Activated CD8-positive, alpha-beta memory T cell treated with anti-CD3 and anti-CD28 coated beads, Interleukin-2, amount 10 ng/mL, durations not matched to agents 7 days and 5 days (primary cell): ENCODE results near the gene CSTB. TPM values are rescaled to one million over a fixed set of nuclear protein-coding genes. Genes with fewer than 3 reads are reported as not detected.

Source experiments
- ATAC-seq: fragments of 150-1000 bp; cut with Tn5 transposase; one replicate; pipeline ENCODE4 v1.10.0; 2021; ENCODE audit warnings: moderate library complexity
- CTCF ChIA-PET: fragments of 350-600 bp; sonication (Branson Sonifier 250); formaldehyde crosslinking; loops from one replicate; lab custom pipeline; 2021; ENCODE audit warnings: antibody characterized with exemption; lab: Charles Lee
- DNase-seq: peaks from one replicate; pipeline ENCODE4 v3.0.0-alpha.2; 2020
- H3K27ac Mint-ChIP-seq: one replicate; pipeline ENCODE4 v1.8.0; 2021; ENCODE audit warnings: mild to moderate bottlenecking, mixed read lengths
- H3K27me3 Mint-ChIP-seq: one replicate; pipeline ENCODE4 v1.8.0; 2021; ENCODE audit warnings: mixed read lengths
- H3K36me3 Mint-ChIP-seq: one replicate; pipeline ENCODE4 v1.8.0; 2021; ENCODE audit warnings: mild to moderate bottlenecking, mixed read lengths
- H3K4me1 Mint-ChIP-seq: one replicate; pipeline ENCODE4 v1.8.0; 2021; ENCODE audit warnings: mixed read lengths
- H3K4me3 Mint-ChIP-seq: one replicate; pipeline ENCODE4 v1.8.0; 2021; ENCODE audit warnings: mild to moderate bottlenecking, moderate library complexity, mixed read lengths
- H3K9me3 Mint-ChIP-seq: one replicate; pipeline ENCODE4 v1.8.0; 2022; ENCODE audit warnings: low read depth, mixed read lengths
- total RNA-seq, 2 experiments: library from RNA; stranded (reverse); gene quantifications; one replicate each; pipeline ENCODE4 v1.2.3, GENCODE V29; 2021

The CSTB gene
- total RNA-seq, 2 experiments from 2014 or later = 44.2 to 47.4 TPM

GRCh38 chr21:43752758-43753438 lies 23.2 kb downstream of the CSTB start:
- Mint-ChIP-seq H3K4me1 (peaks cover 2% of the 10 kb centered on the region), H3K27me3 (no peaks in the 10 kb centered on the region), H3K9me3 (no peaks in the 10 kb centered on the region), H3K27ac (no peak overlapping the region), H3K4me3 (no peak overlapping the region), H3K36me3 (peaks cover 14% of the 10 kb centered on the region)
- DNase-seq = no peak
- CTCF ChIA-PET = no interaction called here
- no peak for ATAC-seq

- ATAC-seq (no peak), DNase-seq (no peak)
- no peak overlapping the region for H3K4me3 Mint-ChIP-seq
- CTCF ChIA-PET = no interaction called here
- no peaks in the 10 kb centered on the region for H3K27me3 Mint-ChIP-seq
- no peak overlapping the region for H3K27ac Mint-ChIP-seq
- H3K4me1 Mint-ChIP-seq = peaks cover 2% of the 10 kb centered on the region
- H3K9me3 Mint-ChIP-seq = no peaks in the 10 kb centered on the region
- H3K36me3 Mint-ChIP-seq = peaks cover 18% of the 10 kb centered on the region
Measured at GRCh38 chr21:43751955-43752591, 24.0 kb downstream of the CSTB start.

GRCh38 chr21:43750339-43751033 lies 25.6 kb downstream of the CSTB start:
- ATAC-seq = no peak
- no peak for DNase-seq
- no peaks in the 10 kb centered on the region for H3K9me3 Mint-ChIP-seq
- peaks cover 2% of the 10 kb centered on the region for H3K4me1 Mint-ChIP-seq
- no peak overlapping the region for H3K4me3 Mint-ChIP-seq
- CTCF ChIA-PET = no interaction called here
- no peaks in the 10 kb centered on the region for H3K27me3 Mint-ChIP-seq
- H3K27ac Mint-ChIP-seq = no peak overlapping the region
- peaks cover 12% of the 10 kb centered on the region for H3K36me3 Mint-ChIP-seq

GRCh38 chr21:43749651-43750262 lies 26.4 kb downstream of the CSTB start:
- Mint-ChIP-seq H3K9me3 (no peaks in the 10 kb centered on the region), H3K36me3 (peaks cover 13% of the 10 kb centered on the region), H3K4me3 (no peak overlapping the region), H3K27ac (no peak overlapping the region), H3K4me1 (peaks cover 2% of the 10 kb centered on the region), H3K27me3 (no peaks in the 10 kb centered on the region)
- CTCF ChIA-PET = no interaction called here
- no peak for DNase-seq
- no peak for ATAC-seq

GRCh38 chr21:43748622-43749021 lies 27.5 kb downstream of the CSTB start:
- H3K4me1 Mint-ChIP-seq = peaks cover 2% of the 10 kb centered on the region
- ATAC-seq = no peak
- no peak overlapping the region for H3K4me3 Mint-ChIP-seq
- no peaks in the 10 kb centered on the region for H3K27me3 Mint-ChIP-seq
- DNase-seq = no peak
- H3K27ac Mint-ChIP-seq = no peak overlapping the region
- H3K9me3 Mint-ChIP-seq = no peaks in the 10 kb centered on the region
- peaks cover 13% of the 10 kb centered on the region for H3K36me3 Mint-ChIP-seq
- CTCF ChIA-PET = no interaction called here

GRCh38 chr21:43745772-43746517 lies 30.2 kb downstream of the CSTB start:
- H3K27ac Mint-ChIP-seq = no peak overlapping the region
- H3K4me1 Mint-ChIP-seq = peaks cover 2% of the 10 kb centered on the region
- CTCF ChIA-PET = interaction anchor here (0.7 to 0.8 kb wide), 2 partner anchors 14 to 18 kb away, joined by 3 read pairs; no protein-coding TSS in a partner anchor
- H3K9me3 Mint-ChIP-seq = no peaks in the 10 kb centered on the region
- DNase-seq = no peak
- H3K36me3 Mint-ChIP-seq = peaks cover 10% of the 10 kb centered on the region
- ATAC-seq = no peak
- H3K27me3 Mint-ChIP-seq = no peaks in the 10 kb centered on the region
- H3K4me3 Mint-ChIP-seq = no peak overlapping the region

- Mint-ChIP-seq H3K27ac (no peak overlapping the region), H3K9me3 (no peaks in the 10 kb centered on the region), H3K27me3 (no peaks in the 10 kb centered on the region), H3K36me3 (peaks cover 8% of the 10 kb centered on the region), H3K4me3 (no peak overlapping the region), H3K4me1 (peaks cover 2% of the 10 kb centered on the region)
- no peak for ATAC-seq
- CTCF ChIA-PET = no interaction called here
- no peak for DNase-seq
Measured at GRCh38 chr21:43744725-43745124, 31.4 kb downstream of the CSTB start.

- CTCF ChIA-PET = no interaction called here
- no peak for ATAC-seq
- Mint-ChIP-seq H3K27ac (no peak overlapping the region), H3K36me3 (peaks cover 8% of the 10 kb centered on the region), H3K27me3 (no peaks in the 10 kb centered on the region), H3K4me1 (no peaks in the 10 kb centered on the region), H3K4me3 (no peak overlapping the region), H3K9me3 (no peaks in the 10 kb centered on the region)
- no peak for DNase-seq
Measured at GRCh38 chr21:43743947-43744346, 32.2 kb downstream of the CSTB start.

GRCh38 chr21:43741423-43742096 lies 34.5 kb downstream of the CSTB start:
- H3K4me3 Mint-ChIP-seq = no peak overlapping the region
- DNase-seq (no peak), ATAC-seq (no peak)
- peaks cover under 1% of the 10 kb centered on the region for H3K4me1 Mint-ChIP-seq
- CTCF ChIA-PET = interaction anchor here (0.9 to 1.1 kb wide), 2 partner anchors 13 kb away, joined by 3 to 4 read pairs; no protein-coding TSS in a partner anchor
- peaks cover 5% of the 10 kb centered on the region for H3K36me3 Mint-ChIP-seq
- no peak overlapping the region for H3K27ac Mint-ChIP-seq
- no peaks in the 10 kb centered on the region for H3K27me3 Mint-ChIP-seq
- H3K9me3 Mint-ChIP-seq = no peaks in the 10 kb centered on the region

- H3K27me3 Mint-ChIP-seq = no peaks in the 10 kb centered on the region
- H3K4me1 Mint-ChIP-seq = peaks cover 6% of the 10 kb centered on the region
- H3K36me3 Mint-ChIP-seq = peaks cover 9% of the 10 kb centered on the region
- no peak for DNase-seq
- H3K27ac Mint-ChIP-seq = no peak overlapping the region
- CTCF ChIA-PET = interaction anchor here (0.9 kb wide), 1 partner anchor 12 kb away, joined by 3 read pairs; no protein-coding TSS in a partner anchor
- H3K4me3 Mint-ChIP-seq = no peak overlapping the region
- no peaks in the 10 kb centered on the region for H3K9me3 Mint-ChIP-seq
- ATAC-seq = peak; percentile 35
Measured at GRCh38 chr21:43740497-43741156, 35.5 kb downstream of the CSTB start.

- Mint-ChIP-seq H3K36me3 (peaks cover 7% of the 10 kb centered on the region), H3K9me3 (no peaks in the 10 kb centered on the region), H3K4me3 (no peak overlapping the region), H3K27ac (no peak overlapping the region), H3K27me3 (no peaks in the 10 kb centered on the region), H3K4me1 (peaks cover 7% of the 10 kb centered on the region)
- ATAC-seq (no peak), DNase-seq (no peak)
- CTCF ChIA-PET = no interaction called here
Measured at GRCh38 chr21:43739621-43740435, 36.3 kb downstream of the CSTB start.
